K562 treated with DMSO at 1 percent for 4 hours (cell line): ENCODE results near the gene NYAP2. TPM values are rescaled to one million over a fixed set of nuclear protein-coding genes. Genes with fewer than 3 reads are reported as not detected.

Source experiments
- total RNA-seq: library from RNA; unstranded; fragments of 300-600 nt; gene quantifications from 2 replicates; pipeline ENCODE4 v1.2.3, GENCODE V29; 2022; ENCODE audit not compliant: insufficient read depth

The NYAP2 gene
- total RNA-seq, result 0.16 TPM in 1 of 2 replicates, not detected in the other

DNA sequence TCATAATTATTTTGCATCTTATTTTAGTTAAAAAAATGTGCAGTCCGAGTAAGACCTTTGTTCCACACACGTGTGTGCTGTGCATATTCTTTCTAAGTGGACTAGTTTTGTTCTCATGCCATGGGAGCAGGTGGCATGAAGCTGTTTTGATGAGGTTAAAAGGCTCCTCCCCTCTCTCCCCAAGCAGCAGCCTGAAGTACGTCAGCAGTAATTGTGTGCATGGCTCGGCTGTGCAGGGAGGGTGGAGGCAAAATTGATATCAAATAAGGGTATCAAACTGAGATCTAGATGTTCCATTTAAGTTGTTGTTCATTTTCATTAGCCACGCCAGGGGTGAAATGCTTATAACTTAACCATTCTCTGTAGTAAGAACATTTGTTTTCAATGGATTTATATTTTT lies at the start of gene NYAP2:
Gene NYAP2 (plus strand): TSS at position 207 of the 400 bp plus-strand sequence. CDS start 9,171 bp downstream, outside the sequence.

